GM12891 (cell line): Measurements from ENCODE around the gene TBC1D32.
"Not testable (repeated sequence)": the region's sequence is repeated elsewhere in the genome, so short reads cannot be mapped to it uniquely, and the experiment has no call there.

Experiments used
- POLR2A ChIP-seq: IDR thresholded peaks from 2 replicates; pipeline ENCODE4 v1.6.1; 2011; ENCODE audit warnings: low read depth, low read length, control low read depth
- POLR2AphosphoS5 ChIP-seq: IDR thresholded peaks from 2 replicates; pipeline ENCODE4 v1.6.1; 2011; ENCODE audit warnings: low read depth, low read length, control low read depth
- SPI1 ChIP-seq: IDR thresholded peaks from 2 replicates; pipeline ENCODE4 v1.6.1; 2011; ENCODE audit warnings: low read depth, low read length, control low read depth
- TAF1 ChIP-seq: IDR thresholded peaks from 2 replicates; pipeline ENCODE4 v1.6.1; 2011; ENCODE audit warnings: low read depth, low read length, control low read depth

- TF ChIP-seq POLR2A, POLR2AphosphoS5, TAF1, SPI1: not testable (repeated sequence)
Observed at GRCh38 chr6:121301156-121301555, 33.1 kb downstream of the TBC1D32 start.
